SU-DHL-6 (cell line): ENCODE measurements around the gene AACS.

ENCODE experiments used
- EZH2phosphoT487 ChIP-seq: fragments of 200-600 bp; sonication (generic), shearing (Covaris generic); conservative IDR thresholded peaks from 2 replicates; pipeline ENCODE4 v1.6.1; 2018; ENCODE audit warnings: mild to moderate bottlenecking, antibody characterized with exemption, low read length, moderate library complexity, mixed read lengths
- TF ChIP-seq, protein P1 (sequence below): fragments of 200-600 bp; sonication (generic); IDR thresholded peaks from one replicate; pipeline ENCODE4 v1.5.1; 2017; ENCODE audit warnings: antibody characterized with exemption, mild to moderate bottlenecking, low read length, moderate library complexity; ENCODE audit not compliant: insufficient read depth, poor library complexity, severe bottlenecking

DNA sequence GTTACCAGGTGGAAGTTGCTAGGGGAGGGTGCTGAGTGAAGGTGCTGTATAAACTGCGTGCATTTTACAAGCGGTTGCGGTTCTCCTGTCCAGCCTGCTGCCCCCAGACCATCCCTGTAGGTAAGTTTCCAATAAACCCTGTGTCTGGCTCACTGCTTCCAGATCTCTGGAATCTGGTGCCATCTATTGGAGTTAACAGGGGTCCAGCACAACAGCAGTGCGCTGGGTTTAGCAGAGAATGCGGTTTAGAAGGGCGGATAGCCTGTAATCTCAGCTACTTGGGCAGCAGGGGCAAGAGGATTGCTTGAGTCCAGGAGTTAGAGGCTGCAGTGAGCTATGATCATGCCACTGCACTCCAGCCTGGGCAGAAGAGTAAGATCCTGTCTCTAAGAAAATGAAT lies 4.9 kb downstream of the AACS start:
- TF ChIP-seq, protein P1, sequence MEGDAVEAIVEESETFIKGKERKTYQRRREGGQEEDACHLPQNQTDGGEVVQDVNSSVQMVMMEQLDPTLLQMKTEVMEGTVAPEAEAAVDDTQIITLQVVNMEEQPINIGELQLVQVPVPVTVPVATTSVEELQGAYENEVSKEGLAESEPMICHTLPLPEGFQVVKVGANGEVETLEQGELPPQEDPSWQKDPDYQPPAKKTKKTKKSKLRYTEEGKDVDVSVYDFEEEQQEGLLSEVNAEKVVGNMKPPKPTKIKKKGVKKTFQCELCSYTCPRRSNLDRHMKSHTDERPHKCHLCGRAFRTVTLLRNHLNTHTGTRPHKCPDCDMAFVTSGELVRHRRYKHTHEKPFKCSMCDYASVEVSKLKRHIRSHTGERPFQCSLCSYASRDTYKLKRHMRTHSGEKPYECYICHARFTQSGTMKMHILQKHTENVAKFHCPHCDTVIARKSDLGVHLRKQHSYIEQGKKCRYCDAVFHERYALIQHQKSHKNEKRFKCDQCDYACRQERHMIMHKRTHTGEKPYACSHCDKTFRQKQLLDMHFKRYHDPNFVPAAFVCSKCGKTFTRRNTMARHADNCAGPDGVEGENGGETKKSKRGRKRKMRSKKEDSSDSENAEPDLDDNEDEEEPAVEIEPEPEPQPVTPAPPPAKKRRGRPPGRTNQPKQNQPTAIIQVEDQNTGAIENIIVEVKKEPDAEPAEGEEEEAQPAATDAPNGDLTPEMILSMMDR = no peak
- TF ChIP-seq EZH2phosphoT487 = no peak
